ENCODE measurements around the gene MOGAT2.
"Not testable (repeated sequence)": the region's sequence is repeated elsewhere in the genome, so short reads cannot be mapped to it uniquely, and the experiment has no call there.

MOGAT2 gene

GRCh38 chr11:75719340-75720239, 2.0 kb downstream of the MOGAT2 start:
- DNase-seq, result no peak

- no peak for DNase-seq
These were observed 3.0 kb downstream of the MOGAT2 start for GRCh38 chr11:75720639-75721038.

- no peak for DNase-seq
These were observed 4.4 kb downstream of the MOGAT2 start for GRCh38 chr11:75721852-75722668.

- DNase-seq, result no peak
These were observed 5.0 kb downstream of the MOGAT2 start for GRCh38 chr11:75722669-75723042.

GRCh38 chr11:75725547-75726320, 8.1 kb downstream of the MOGAT2 start:
- DNase-seq, result no peak

GRCh38 chr11:75728992-75729391, 11.4 kb downstream of the MOGAT2 start:
- no peak for DNase-seq

GRCh38 chr11:75731095-75731494, 13.5 kb downstream of the MOGAT2 start:
- peak; percentile 24 for DNase-seq

GRCh38 chr11:75733071-75733430, 15.4 kb downstream of the MOGAT2 start:
- DNase-seq, result peak; percentile 28

GRCh38 chr11:75733431-75734107, 15.9 kb downstream of the MOGAT2 start:
- DNase-seq, result peak; percentile 38

GRCh38 chr11:75734491-75735180, 17.0 kb downstream of the MOGAT2 start:
- peak; percentile 47 for DNase-seq

GRCh38 chr11:75735181-75735845, 17.7 kb downstream of the MOGAT2 start:
- DNase-seq, result no peak

GRCh38 chr11:75737314-75737713, 19.7 kb downstream of the MOGAT2 start:
- no peak for DNase-seq

GRCh38 chr11:75740681-75741080, 23.0 kb downstream of the MOGAT2 start:
- DNase-seq, result no peak

- not testable (repeated sequence) for DNase-seq
These were observed 25.5 kb downstream of the MOGAT2 start for GRCh38 chr11:75743159-75743558.

GRCh38 chr11:75743711-75744563, 26.3 kb downstream of the MOGAT2 start:
- DNase-seq, result no peak

- DNase-seq, result no peak
These were observed 28.2 kb downstream of the MOGAT2 start for GRCh38 chr11:75745807-75746206.

GRCh38 chr11:75748729-75749273, 31.2 kb downstream of the MOGAT2 start:
- not testable (repeated sequence) for DNase-seq

GRCh38 chr11:75754933-75755332, 37.3 kb downstream of the MOGAT2 start:
- DNase-seq, result not testable (repeated sequence)

GRCh38 chr11:75757651-75758050, 40.0 kb downstream of the MOGAT2 start:
- no peak for DNase-seq

GRCh38 chr11:75759832-75760231, 42.2 kb downstream of the MOGAT2 start:
- DNase-seq, result no peak

Measured in activated CD8-positive, alpha-beta memory T cell treated with anti-CD3 and anti-CD28 coated beads for 24 hours (primary cell).